CD14-positive monocyte (primary cell): ENCODE results near the gene SLC25A28. TPM values are rescaled to one million over a fixed set of nuclear protein-coding genes. Genes with fewer than 3 reads are reported as not detected.

ENCODE experiments used
- DNase-seq, 3 donors: peaks; one replicate each; pipeline ENCODE4 v3.0.0-alpha.2; 2011 to 2022
- H2AFZ ChIP-seq: 2 replicates; pipeline ENCODE4 v1.6.0; 2012; ENCODE audit warnings: mild to moderate bottlenecking, low read depth, low read length, inconsistent platforms; ENCODE audit not compliant: insufficient read depth, poor library complexity, severe bottlenecking
- H3K27ac ChIP-seq, 2 donors: 1 replicate in 1 of 2; 2 replicates in 1 of 2; pipeline ENCODE4 v1.5.1; 2012 to 2013; ENCODE audit warnings: low read length in 2 of 2, control low read depth in 1 of 2, inconsistent platforms in 1 of 2, low read depth in 1 of 2, mild to moderate bottlenecking in 1 of 2
- H3K27me3 ChIP-seq, 2 donors: one replicate each; pipeline versions ENCODE4 v1.6.0 to v1.6.1; 2011 to 2013; ENCODE audit warnings: low read length in 2 of 2; ENCODE audit not compliant: control insufficient read depth in 2 of 2, insufficient read depth in 2 of 2
- H3K36me3 ChIP-seq, 2 donors: replicated peaks in 1 of 2; 1 replicate in 1 of 2; 2 replicates in 1 of 2; pipeline versions ENCODE4 v1.5.1 to v1.6.1; 2012 to 2013; ENCODE audit warnings: low read length in 2 of 2, control low read depth in 1 of 2, inconsistent platforms in 1 of 2, mild to moderate bottlenecking in 1 of 2; ENCODE audit not compliant: insufficient read depth in 2 of 2, control insufficient read depth in 1 of 2
- H3K4me1 ChIP-seq, 2 donors: 1 replicate in 1 of 2; 2 replicates in 1 of 2; pipeline versions ENCODE4 v1.5.1 to v1.6.1; 2012 to 2013; ENCODE audit warnings: low read length in 2 of 2, control low read depth in 1 of 2, inconsistent platforms in 1 of 2, mild to moderate bottlenecking in 1 of 2, moderate library complexity in 1 of 2; ENCODE audit not compliant: insufficient read depth in 2 of 2, control insufficient read depth in 1 of 2
- H3K4me2 ChIP-seq: replicated peaks from 2 replicates; pipeline ENCODE3; 2012; ENCODE audit warnings: low read length, moderate library complexity, mild to moderate bottlenecking; ENCODE audit not compliant: poor library complexity, severe bottlenecking; ENCODE audit errors: extremely low read depth
- H3K4me3 ChIP-seq, 3 experiments: fragments of 200-600 bp in 1 of 3; sonication (generic) in 1 of 3; replicated peaks in 1 of 3; 1 replicate in 2 of 3; 2 replicates in 1 of 3; pipeline ENCODE4 v1.5.1; 2011 to 2013; ENCODE audit warnings: low read length in 3 of 3, mild to moderate bottlenecking in 3 of 3, control low read depth in 2 of 3, low read depth in 2 of 3, inconsistent platforms in 1 of 3, moderate library complexity in 1 of 3
- H3K79me2 ChIP-seq: 2 replicates; pipeline ENCODE4 v1.6.0; 2012; ENCODE audit warnings: mild to moderate bottlenecking, control low read depth, inconsistent platforms, low read length, moderate library complexity; ENCODE audit not compliant: insufficient read depth
- H3K9ac ChIP-seq: 2 replicates; pipeline ENCODE4 v1.6.0; 2017; ENCODE audit warnings: low read length, mild to moderate bottlenecking; ENCODE audit not compliant: insufficient read depth, poor library complexity, severe bottlenecking
- H3K9me3 ChIP-seq, 2 donors: replicated peaks in 1 of 2; 1 replicate in 1 of 2; 2 replicates in 1 of 2; pipeline versions ENCODE4 v1.5.1 to v1.6.1; 2012 to 2013; ENCODE audit warnings: low read length in 2 of 2, control low read depth in 1 of 2; ENCODE audit not compliant: control insufficient read depth in 1 of 2, insufficient read depth in 1 of 2
- H4K20me1 ChIP-seq: 2 replicates; pipeline ENCODE4 v1.6.0; 2012; ENCODE audit warnings: mild to moderate bottlenecking, low read length, control low read depth, moderate library complexity; ENCODE audit not compliant: insufficient read depth
- H3K27ac Mint-ChIP-seq, 7 donors: one replicate each; pipeline ENCODE4 v1.8.0; 2020; ENCODE audit warnings: mild to moderate bottlenecking in 7 of 7, mixed read lengths in 7 of 7, moderate library complexity in 6 of 7, inconsistent platforms in 2 of 7
- H3K27me3 Mint-ChIP-seq, 3 donors: one replicate each; pipeline ENCODE4 v1.8.0; 2021 to 2022; ENCODE audit warnings: low read depth in 3 of 3, mild to moderate bottlenecking in 3 of 3, mixed read lengths in 3 of 3, moderate library complexity in 3 of 3, inconsistent platforms in 1 of 3
- H3K36me3 Mint-ChIP-seq, 2 donors: one replicate each; pipeline ENCODE4 v1.8.0; 2020; ENCODE audit warnings: mixed read lengths in 2 of 2, inconsistent platforms in 1 of 2, mild to moderate bottlenecking in 1 of 2
- H3K4me1 Mint-ChIP-seq: one replicate; pipeline ENCODE4 v1.8.0; 2020; ENCODE audit warnings: mild to moderate bottlenecking, mixed read lengths
- H3K4me3 Mint-ChIP-seq, 2 donors: one replicate each; pipeline ENCODE4 v1.8.0; 2020; ENCODE audit warnings: mild to moderate bottlenecking in 2 of 2, mixed read lengths in 2 of 2, moderate library complexity in 1 of 2
- H3K9me3 Mint-ChIP-seq, 7 donors: one replicate each; pipeline ENCODE4 v1.8.0; 2020 to 2022; ENCODE audit warnings: mixed read lengths in 7 of 7, mild to moderate bottlenecking in 6 of 7, moderate library complexity in 6 of 7, inconsistent platforms in 2 of 7
- WGBS: methylation state at CpG from one replicate; pipeline ENCODE4 v1.1.5; 2013; ENCODE audit warnings: missing lambda C conversion rate; ENCODE audit not compliant: insufficient coverage; 5-methylcytosine and 5-hydroxymethylcytosine counted together
- intact Hi-C, 2 donors: fragments of 100-400 bp; cut with micrococcal nuclease; formaldehyde crosslinking; loops; one replicate each; pipeline versions ENCODE4 v1.15.0 to v1.15.1; 2023
- polyA plus RNA-seq, 3 donors: library from polyadenylated mRNA; depleted of rRNA in 1 of 3; unstranded in 2 of 3; stranded (reverse) in 1 of 3; fragments of 300-500 nt in 2 of 3; fragments of >200 nt in 1 of 3; fragmentation: Illumina TruSeq in 2 of 3; gene quantifications; 1 replicate in 2 of 3; 2 replicates in 1 of 3; pipeline ENCODE4 v1.2.3, GENCODE V29; 2012 to 2021
- TF ChIP-seq, protein P1 (sequence below): fragments of 200-600 bp; IDR thresholded peaks from one replicate; pipeline ENCODE4 v1.8.0; 2022; ENCODE audit warnings: antibody characterized with exemption, mild to moderate bottlenecking

SLC25A28 gene
- polyA plus RNA-seq, 3 donors = 15.4 to 147 (median 15.5) TPM

DNA sequence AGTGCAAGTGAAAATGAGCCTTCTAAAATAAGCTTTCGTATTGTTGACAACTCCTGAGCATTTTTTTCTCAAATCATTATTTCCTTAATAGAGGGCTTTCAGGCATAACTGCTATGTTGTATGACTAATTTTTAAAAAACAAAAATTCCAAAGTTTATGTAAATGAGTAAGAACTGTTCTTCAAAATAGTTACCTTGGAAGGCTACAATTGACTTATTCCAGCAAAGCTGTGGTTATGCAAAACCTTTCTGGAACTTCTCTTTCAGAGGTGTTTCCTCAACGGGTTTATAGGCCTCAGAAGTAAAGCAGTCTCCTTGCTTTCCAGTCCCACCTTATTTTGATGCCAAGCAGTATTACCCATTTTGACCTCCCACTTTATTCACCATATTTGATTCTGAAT lies 2.5 kb downstream of the SLC25A28 start:
- peaks cover 25 to 37% of the 10 kb centered on the region in 2 donors for H3K36me3 Mint-ChIP-seq
- intact Hi-C loops = loop anchor here in 1 of 2 donors (10.0 kb wide), 1 partner anchor 223 kb away; no protein-coding TSS in a partner anchor
- Histone ChIP-seq H2AFZ (no peak overlapping the region), H3K36me3 (peaks cover 14 to 46% of the 10 kb centered on the region in 2 donors), H3K9me3 (no peaks in the 10 kb centered on the region), H3K4me3 (peak overlapping the region in 1 of 3 experiments; percentile 88), H3K79me2 (peaks cover 56% of the 10 kb centered on the region), H3K9ac (no peak overlapping the region), H3K4me2 (peak overlapping the region; percentile 94), H3K27me3 (no peaks in the 10 kb centered on the region), H3K4me1 (peaks cover 38 to 53% of the 10 kb centered on the region in 2 donors), H4K20me1 (peaks cover 62% of the 10 kb centered on the region), H3K27ac (peak overlapping the region in 1 of 2 donors; percentile 95)
- H3K27ac Mint-ChIP-seq = peak overlapping the region in 4 of 7 donors; percentile 9 to 54 (median 34)
- H3K9me3 Mint-ChIP-seq = no peaks in the 10 kb centered on the region
- H3K4me3 Mint-ChIP-seq = peak overlapping the region; percentile 38 to 56
- H3K27me3 Mint-ChIP-seq = peaks cover 0 to 1% (median 0%) of the 10 kb centered on the region in 3 donors
- WGBS = 0% methylated on average over 1 of the region's 2 CpGs
- no peak for DNase-seq
- H3K4me1 Mint-ChIP-seq = peaks cover 43% of the 10 kb centered on the region
- TF ChIP-seq, protein P1, sequence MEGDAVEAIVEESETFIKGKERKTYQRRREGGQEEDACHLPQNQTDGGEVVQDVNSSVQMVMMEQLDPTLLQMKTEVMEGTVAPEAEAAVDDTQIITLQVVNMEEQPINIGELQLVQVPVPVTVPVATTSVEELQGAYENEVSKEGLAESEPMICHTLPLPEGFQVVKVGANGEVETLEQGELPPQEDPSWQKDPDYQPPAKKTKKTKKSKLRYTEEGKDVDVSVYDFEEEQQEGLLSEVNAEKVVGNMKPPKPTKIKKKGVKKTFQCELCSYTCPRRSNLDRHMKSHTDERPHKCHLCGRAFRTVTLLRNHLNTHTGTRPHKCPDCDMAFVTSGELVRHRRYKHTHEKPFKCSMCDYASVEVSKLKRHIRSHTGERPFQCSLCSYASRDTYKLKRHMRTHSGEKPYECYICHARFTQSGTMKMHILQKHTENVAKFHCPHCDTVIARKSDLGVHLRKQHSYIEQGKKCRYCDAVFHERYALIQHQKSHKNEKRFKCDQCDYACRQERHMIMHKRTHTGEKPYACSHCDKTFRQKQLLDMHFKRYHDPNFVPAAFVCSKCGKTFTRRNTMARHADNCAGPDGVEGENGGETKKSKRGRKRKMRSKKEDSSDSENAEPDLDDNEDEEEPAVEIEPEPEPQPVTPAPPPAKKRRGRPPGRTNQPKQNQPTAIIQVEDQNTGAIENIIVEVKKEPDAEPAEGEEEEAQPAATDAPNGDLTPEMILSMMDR = no peak

DNA sequence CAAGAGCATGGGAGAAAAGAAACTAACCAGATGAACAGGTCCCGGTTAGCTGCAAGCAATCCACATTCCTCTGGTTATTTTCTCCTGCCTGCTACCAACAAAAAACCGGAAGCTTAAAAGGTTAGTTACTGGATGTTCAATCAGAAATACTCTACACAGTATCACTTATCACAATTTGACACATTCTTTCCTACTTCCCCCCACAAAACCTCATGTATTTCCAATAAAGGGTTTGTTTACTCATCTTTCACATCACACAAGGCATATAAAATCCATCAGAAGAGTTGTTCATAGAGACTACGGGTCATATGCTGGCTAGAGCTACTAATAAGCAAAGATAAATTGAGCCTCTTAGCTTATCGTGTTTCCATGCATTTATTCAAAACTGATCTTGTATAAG lies 4.8 kb downstream of the SLC25A28 start:
- Histone ChIP-seq H3K9ac (no peak overlapping the region), H3K36me3 (peaks cover 23 to 62% of the 10 kb centered on the region in 2 donors), H3K4me2 (no peak overlapping the region), H3K4me1 (peaks cover 28 to 36% of the 10 kb centered on the region in 2 donors), H2AFZ (no peak overlapping the region), H3K9me3 (no peaks in the 10 kb centered on the region), H3K27ac (no peak overlapping the region), H3K4me3 (no peak overlapping the region), H3K79me2 (peaks cover 56% of the 10 kb centered on the region), H3K27me3 (no peaks in the 10 kb centered on the region), H4K20me1 (peaks cover 74% of the 10 kb centered on the region)
- Mint-ChIP-seq H3K4me3 (no peak overlapping the region), H3K36me3 (peaks cover 46 to 58% of the 10 kb centered on the region in 2 donors), H3K9me3 (no peaks in the 10 kb centered on the region), H3K4me1 (peaks cover 44% of the 10 kb centered on the region), H3K27me3 (peaks cover 0 to 4% (median 0%) of the 10 kb centered on the region in 3 donors), H3K27ac (peak overlapping the region in 5 of 7 donors; percentile 20 to 72 (median 36))
- intact Hi-C loops = loop anchor here in 1 of 2 donors (10.0 kb wide), 1 partner anchor 221 kb away; no protein-coding TSS in a partner anchor
- TF ChIP-seq, protein P1 = no peak
- WGBS = 21% methylated on average over 4 of the region's 4 CpGs
- DNase-seq = no peak
